PFSK-1 (cell line): ENCODE measurements around the gene PRR36.

Experiments
- POLR2AphosphoS5 ChIP-seq: IDR thresholded peaks from 2 replicates; pipeline ENCODE4 v1.6.1; 2012; ENCODE audit warnings: low read depth, mild to moderate bottlenecking, control low read depth, low read length, moderate library complexity
- REST ChIP-seq, 2 experiments: IDR thresholded peaks; 2 replicates each; pipeline versions ENCODE4 v1.6.1 to v1.8.0; 2011 to 2012; ENCODE audit warnings: low read depth in 2 of 2, low read length in 2 of 2, control low read depth in 1 of 2, inconsistent platforms in 1 of 2, mild to moderate bottlenecking in 1 of 2, moderate library complexity in 1 of 2; ENCODE audit not compliant: insufficient read depth in 1 of 2
- SIN3A ChIP-seq: IDR thresholded peaks from 2 replicates; pipeline ENCODE4 v1.6.1; 2012; ENCODE audit warnings: mild to moderate bottlenecking, low read length, moderate library complexity, borderline replicate concordance; ENCODE audit not compliant: insufficient read depth
- TAF1 ChIP-seq: IDR thresholded peaks from 2 replicates; pipeline ENCODE4 v1.6.1; 2012; ENCODE audit warnings: low read length, control low read depth, borderline replicate concordance; ENCODE audit not compliant: insufficient read depth

- no peak for TF ChIP-seq TAF1
- TF ChIP-seq POLR2AphosphoS5 = no peak
- TF ChIP-seq REST (IDR thresholded peaks at IDR 0.05; ENCODE audit: insufficient read depth in 1 of 2, low read depth in 2 of 2, low read length in 2 of 2) = no peak
- TF ChIP-seq SIN3A = no peak
Observed at GRCh38 chr19:7820588-7820987, 53.6 kb downstream of the PRR36 start.
